Tibial artery (tissue), 4 donors: ENCODE data around the gene DMD.

Experiments
- DNase-seq, 2 donors: peaks; one replicate each; pipeline ENCODE4 v3.0.0-alpha.2; 2019
- H3K27ac ChIP-seq, 2 donors: fragments of 200-600 bp; sonication (generic) in 1 of 2; 1 replicate in 1 of 2; 2 replicates in 1 of 2; pipeline ENCODE4 v1.5.1; 2018 to 2019; ENCODE audit warnings: mild to moderate bottlenecking in 1 of 2
- H3K27me3 ChIP-seq, 2 donors: fragments of 200-600 bp; sonication (generic) in 1 of 2; one replicate each; pipeline versions ENCODE4 v1.5.1 to v1.6.0; 2016 to 2019
- H3K36me3 ChIP-seq, 3 donors: fragments of 200-600 bp; sonication (generic) in 2 of 3; one replicate each; pipeline ENCODE4 v1.5.1; 2016 to 2019; ENCODE audit warnings: mild to moderate bottlenecking in 2 of 3
- H3K4me1 ChIP-seq, 4 donors: fragments of 200-600 bp; sonication (generic) in 2 of 4; 1 replicate in 3 of 4; 2 replicates in 1 of 4; pipeline ENCODE4 v1.5.1; 2016 to 2019
- H3K4me3 ChIP-seq, 2 donors: fragments of 200-600 bp; sonication (generic) in 1 of 2; 1 replicate in 1 of 2; 2 replicates in 1 of 2; pipeline ENCODE4 v1.5.1; 2018 to 2019; ENCODE audit warnings: mild to moderate bottlenecking in 2 of 2
- H3K9me3 ChIP-seq, 3 donors: fragments of 200-600 bp; sonication (generic) in 1 of 3; one replicate each; pipeline ENCODE4 v1.5.1; 2016 to 2019
- intact Hi-C: fragments of 100-400 bp; cut with DNase I; formaldehyde crosslinking; loops from one replicate; pipeline ENCODE4 v1.15.0; 2023; ENCODE audit warnings: low total_unique reads
- TF ChIP-seq, protein P1 (sequence below), 2 experiments: fragments of 200-600 bp in 1 of 2; fragments of 450-650 bp in 1 of 2; IDR thresholded peaks; one replicate each; pipeline ENCODE4 v1.5.1; 2017 to 2019; ENCODE audit warnings: antibody characterized with exemption in 2 of 2, mild to moderate bottlenecking in 1 of 2, moderate library complexity in 1 of 2

Gene DMD

DNA sequence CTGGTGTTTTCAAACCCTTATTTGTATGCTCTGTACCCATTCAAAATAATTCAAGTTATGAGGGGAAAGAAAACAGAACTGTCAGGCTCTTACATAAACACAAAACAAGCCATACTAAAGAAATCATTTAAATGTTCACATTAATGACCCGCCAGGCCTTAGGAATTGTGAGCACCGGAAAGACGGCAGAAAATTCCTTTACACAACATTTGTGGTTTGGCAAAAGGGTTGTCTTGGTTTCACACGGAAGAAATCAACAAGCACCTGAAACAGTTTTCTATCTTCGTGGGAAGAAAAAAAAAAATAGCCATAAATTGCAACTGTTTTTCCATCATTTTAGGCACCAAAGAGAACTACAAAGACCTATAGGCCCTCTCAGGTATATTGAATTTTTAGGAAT is 1951.0 kb downstream of the DMD start:
- no peaks in the 10 kb centered on the region for H3K9me3 ChIP-seq
- no peaks in the 10 kb centered on the region for H3K4me1 ChIP-seq
- no peak for DNase-seq
- no peak overlapping the region for H3K27ac ChIP-seq
- TF ChIP-seq, protein P1, sequence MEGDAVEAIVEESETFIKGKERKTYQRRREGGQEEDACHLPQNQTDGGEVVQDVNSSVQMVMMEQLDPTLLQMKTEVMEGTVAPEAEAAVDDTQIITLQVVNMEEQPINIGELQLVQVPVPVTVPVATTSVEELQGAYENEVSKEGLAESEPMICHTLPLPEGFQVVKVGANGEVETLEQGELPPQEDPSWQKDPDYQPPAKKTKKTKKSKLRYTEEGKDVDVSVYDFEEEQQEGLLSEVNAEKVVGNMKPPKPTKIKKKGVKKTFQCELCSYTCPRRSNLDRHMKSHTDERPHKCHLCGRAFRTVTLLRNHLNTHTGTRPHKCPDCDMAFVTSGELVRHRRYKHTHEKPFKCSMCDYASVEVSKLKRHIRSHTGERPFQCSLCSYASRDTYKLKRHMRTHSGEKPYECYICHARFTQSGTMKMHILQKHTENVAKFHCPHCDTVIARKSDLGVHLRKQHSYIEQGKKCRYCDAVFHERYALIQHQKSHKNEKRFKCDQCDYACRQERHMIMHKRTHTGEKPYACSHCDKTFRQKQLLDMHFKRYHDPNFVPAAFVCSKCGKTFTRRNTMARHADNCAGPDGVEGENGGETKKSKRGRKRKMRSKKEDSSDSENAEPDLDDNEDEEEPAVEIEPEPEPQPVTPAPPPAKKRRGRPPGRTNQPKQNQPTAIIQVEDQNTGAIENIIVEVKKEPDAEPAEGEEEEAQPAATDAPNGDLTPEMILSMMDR (IDR thresholded peaks at IDR 0.05): no peak
- intact Hi-C loops: no loop called here
- no peak overlapping the region for H3K4me3 ChIP-seq
- no peaks in the 10 kb centered on the region for H3K27me3 ChIP-seq
- no peaks in the 10 kb centered on the region for H3K36me3 ChIP-seq

DNA sequence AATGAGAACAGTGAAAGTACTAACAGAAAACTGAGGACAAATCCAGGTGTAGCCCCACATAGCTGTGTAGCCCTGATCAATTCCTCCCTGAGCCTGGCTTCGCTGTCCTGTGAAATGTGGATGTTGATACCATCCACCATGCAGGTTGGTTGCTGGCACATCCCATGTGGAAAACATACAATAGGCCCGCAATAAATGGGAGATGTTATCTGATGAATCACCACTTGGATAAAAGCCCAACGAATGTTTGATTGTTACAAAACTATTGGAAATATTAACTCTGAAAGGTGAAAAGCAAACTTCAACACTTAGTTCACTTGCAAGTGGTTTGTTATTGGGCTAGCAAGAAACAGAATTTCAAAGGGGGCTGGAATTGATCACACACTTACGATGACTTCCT is 1953.2 kb downstream of the DMD start:
- no peaks in the 10 kb centered on the region for H3K9me3 ChIP-seq
- no peak overlapping the region for H3K4me3 ChIP-seq
- intact Hi-C loops: no loop called here
- H3K36me3 ChIP-seq: no peaks in the 10 kb centered on the region
- no peaks in the 10 kb centered on the region for H3K27me3 ChIP-seq
- TF ChIP-seq, protein P1 (IDR thresholded peaks at IDR 0.05): no peak
- no peaks in the 10 kb centered on the region for H3K4me1 ChIP-seq
- DNase-seq: no peak
- no peak overlapping the region for H3K27ac ChIP-seq

DNA sequence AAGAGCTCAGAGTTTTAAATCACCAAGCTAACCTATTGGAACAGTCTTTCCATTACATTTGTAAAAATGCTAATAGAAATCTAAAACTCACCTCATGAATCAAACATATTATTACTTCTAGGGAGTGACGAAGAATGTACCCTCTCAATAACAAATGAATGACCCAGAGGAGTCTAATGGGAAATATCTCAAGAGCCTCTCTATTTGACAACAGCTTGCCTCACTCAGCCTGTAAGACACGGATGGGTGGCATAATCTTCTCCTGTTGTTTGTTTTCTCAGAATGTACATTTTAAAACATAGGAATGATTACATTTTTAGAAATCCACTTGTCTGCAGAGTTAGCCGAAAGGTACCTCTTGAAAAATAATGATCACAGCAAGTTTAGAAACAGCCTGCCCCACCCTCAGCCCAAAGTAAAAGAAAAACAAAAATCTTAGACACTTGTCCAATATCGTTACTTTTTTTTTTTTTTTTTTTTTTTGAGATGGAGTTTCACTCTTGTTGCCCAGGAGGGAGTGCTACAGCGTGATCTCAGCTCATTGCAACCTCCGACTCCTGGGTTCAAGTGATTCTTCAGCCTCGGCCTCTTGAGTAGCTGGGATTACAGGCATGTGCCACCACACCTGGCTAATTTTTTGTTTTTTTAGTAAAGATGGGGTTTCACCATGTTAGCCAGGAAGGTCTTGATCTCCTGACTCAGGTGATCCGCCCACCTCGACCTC is 1955.9 kb downstream of the DMD start:
- Histone ChIP-seq H3K4me1 (no peaks in the 10 kb centered on the region), H3K27me3 (no peaks in the 10 kb centered on the region), H3K36me3 (no peaks in the 10 kb centered on the region), H3K27ac (no peak overlapping the region), H3K4me3 (no peak overlapping the region), H3K9me3 (no peaks in the 10 kb centered on the region)
- DNase-seq: no peak
- intact Hi-C loops: no loop called here
- TF ChIP-seq, protein P1 (IDR thresholded peaks at IDR 0.05): no peak

DNA sequence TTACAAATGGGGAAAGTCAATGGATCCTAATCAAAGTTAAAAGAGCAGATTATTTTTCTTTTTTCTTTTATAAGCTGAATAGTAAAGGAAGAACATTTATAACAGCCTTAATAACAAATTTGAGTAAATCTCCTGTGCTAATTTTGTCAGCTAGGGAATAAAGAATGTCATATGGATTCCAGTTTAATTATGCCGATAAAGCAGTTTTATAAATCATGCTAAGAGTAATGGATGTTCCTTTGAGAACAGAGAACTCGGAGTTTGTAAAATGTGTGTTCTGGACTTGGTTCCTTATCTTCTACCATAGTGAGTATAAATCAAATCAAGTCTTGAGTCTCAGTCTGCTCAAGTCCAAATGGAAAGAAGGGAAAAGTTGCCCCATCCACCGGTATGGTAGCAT is 1959.2 kb downstream of the DMD start:
- no peaks in the 10 kb centered on the region for H3K4me1 ChIP-seq
- H3K36me3 ChIP-seq: no peaks in the 10 kb centered on the region
- DNase-seq: no peak
- H3K27ac ChIP-seq: no peak overlapping the region
- no peak overlapping the region for H3K4me3 ChIP-seq
- intact Hi-C loops: no loop called here
- H3K9me3 ChIP-seq: no peaks in the 10 kb centered on the region
- no peaks in the 10 kb centered on the region for H3K27me3 ChIP-seq
- TF ChIP-seq, protein P1 (IDR thresholded peaks at IDR 0.05): no peak

DNA sequence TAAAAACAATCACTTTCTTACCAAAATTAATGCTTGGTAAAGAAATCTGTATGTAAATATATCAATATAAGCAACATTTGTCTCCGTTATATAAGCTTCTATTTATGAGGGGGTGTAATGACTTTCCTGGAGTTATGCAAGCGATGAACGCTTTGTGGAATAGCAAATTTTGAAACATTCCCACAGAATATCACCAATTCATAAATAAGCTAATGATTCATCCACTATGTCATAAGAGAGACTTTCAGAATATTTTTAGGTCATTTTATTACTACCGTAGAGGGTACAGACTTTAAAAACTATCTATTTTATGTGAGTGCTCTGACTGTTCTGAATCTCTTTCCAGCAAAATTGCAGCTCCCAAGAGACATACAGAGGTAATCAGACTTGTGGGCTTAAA is 1960.0 kb downstream of the DMD start:
- TF ChIP-seq, protein P1 (IDR thresholded peaks at IDR 0.05): no peak
- Histone ChIP-seq H3K9me3 (no peaks in the 10 kb centered on the region), H3K27me3 (no peaks in the 10 kb centered on the region), H3K27ac (no peak overlapping the region), H3K4me1 (no peaks in the 10 kb centered on the region), H3K36me3 (no peaks in the 10 kb centered on the region), H3K4me3 (no peak overlapping the region)
- intact Hi-C loops: no loop called here
- DNase-seq: no peak

DNA sequence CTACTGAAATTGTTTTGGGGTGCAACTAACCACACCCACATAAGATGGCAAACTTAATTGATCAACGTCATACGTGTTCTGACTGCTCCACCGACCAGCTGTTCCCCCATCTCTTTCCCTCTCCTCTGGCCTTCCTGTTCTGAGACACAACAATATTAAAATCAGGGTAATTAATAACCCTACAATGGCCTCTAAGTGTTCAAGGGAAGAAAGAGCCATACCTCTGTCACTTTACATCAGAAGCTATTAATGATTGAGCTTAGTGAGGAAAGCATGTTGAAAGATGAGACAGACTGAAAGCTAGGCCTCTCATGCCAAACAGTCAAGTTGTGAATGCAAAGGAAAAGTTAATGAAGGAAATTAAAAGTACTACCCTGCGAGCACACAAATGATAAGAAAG is 1965.6 kb downstream of the DMD start:
- intact Hi-C loops: no loop called here
- no peaks in the 10 kb centered on the region for H3K27me3 ChIP-seq
- DNase-seq: no peak
- no peaks in the 10 kb centered on the region for H3K4me1 ChIP-seq
- no peaks in the 10 kb centered on the region for H3K36me3 ChIP-seq
- TF ChIP-seq, protein P1 (IDR thresholded peaks at IDR 0.05): no peak
- no peak overlapping the region for H3K4me3 ChIP-seq
- no peak overlapping the region for H3K27ac ChIP-seq
- H3K9me3 ChIP-seq: no peaks in the 10 kb centered on the region
